AG09309 (cell line): Measurements from ENCODE around the gene EEIG1.

ENCODE experiments used
- DNase-seq: peaks from one replicate; pipeline ENCODE4 v3.0.0-alpha.2; 2010; ENCODE audit warnings: low read depth
- H3K4me3 ChIP-seq: 2 replicates; pipeline ENCODE4 v1.5.1; 2011; ENCODE audit warnings: mild to moderate bottlenecking, low read depth, low read length, moderate library complexity; ENCODE audit not compliant: control insufficient read depth
- CTCF ChIP-seq: IDR thresholded peaks from 2 replicates; pipeline ENCODE4 v1.5.1; 2011; ENCODE audit warnings: mild to moderate bottlenecking, low read depth, low read length, inconsistent platforms; ENCODE audit not compliant: insufficient read depth, control insufficient read depth; ENCODE audit errors: missing control alignments

The EEIG1 gene

GRCh38 chr9:127943011-127943662 lies 37.7 kb downstream of the EEIG1 start:
- DNase-seq, result no peak
- no peak overlapping the region for H3K4me3 ChIP-seq

DNA sequence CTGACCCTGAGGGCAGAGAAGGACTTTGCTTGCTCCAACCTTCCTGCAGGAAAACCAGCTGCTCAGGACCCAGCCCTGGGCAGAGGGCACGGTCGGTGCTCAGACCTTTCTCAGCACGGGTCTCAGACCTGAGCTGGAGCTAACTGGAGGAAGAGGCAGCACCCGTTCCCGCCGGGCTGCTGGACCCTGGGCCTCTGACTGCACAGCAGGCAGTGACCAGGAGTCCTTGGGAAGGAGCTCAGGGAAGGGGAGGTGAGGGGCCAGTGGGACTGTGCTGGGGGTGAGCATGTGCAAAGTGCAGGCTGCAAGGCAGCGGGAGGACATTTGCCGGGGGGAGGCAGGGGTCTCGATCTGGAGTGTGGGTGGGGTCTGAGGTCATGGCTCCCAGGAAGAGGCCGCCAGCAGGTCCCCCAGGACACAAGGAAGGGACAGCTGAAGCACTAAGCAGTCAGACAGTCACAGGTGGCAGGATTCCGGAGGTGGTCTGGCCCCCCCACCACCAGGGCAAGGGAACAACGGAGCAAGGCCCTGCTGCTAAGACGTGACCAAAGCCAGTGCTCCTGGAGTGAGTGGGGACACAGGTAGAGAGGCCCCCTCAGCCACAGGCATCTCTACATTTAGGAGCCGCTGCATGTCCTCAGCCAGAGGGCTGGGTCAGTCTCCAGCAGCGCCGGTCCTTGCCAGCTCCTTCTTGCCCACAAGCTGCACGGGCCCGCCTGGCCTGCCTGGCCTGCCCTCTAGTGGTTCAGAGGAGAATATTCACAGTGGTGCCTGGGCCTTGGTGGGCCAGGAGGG lies 38.4 kb downstream of the EEIG1 start:
- TF ChIP-seq CTCF, result peak; percentile 88

More at GRCh38 chr9:127943011-127943662, 37.7 kb downstream of the EEIG1 start:
- no peak for TF ChIP-seq CTCF

DNA sequence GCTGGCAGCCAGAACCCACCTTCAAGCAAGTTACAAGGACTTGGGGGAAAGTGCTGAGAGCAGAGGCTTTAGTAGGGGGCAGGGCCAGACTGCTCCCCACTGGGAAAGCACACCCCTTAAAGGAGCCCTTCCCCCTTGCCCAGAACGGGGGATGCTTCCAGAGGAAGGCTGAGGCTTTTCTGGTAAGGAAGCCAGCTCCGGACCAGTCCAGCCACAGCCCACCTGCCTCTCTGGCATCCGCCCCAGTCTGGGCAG lies 38.9 kb downstream of the EEIG1 start:
- no peak for TF ChIP-seq CTCF
- no peak for DNase-seq
- no peak overlapping the region for H3K4me3 ChIP-seq

More for the DNA sequence above, 38.4 kb downstream of the EEIG1 start:
- no peak for DNase-seq
- H3K4me3 ChIP-seq, result no peak overlapping the region

GRCh38 chr9:127941062-127941960 lies 39.5 kb downstream of the EEIG1 start:
- H3K4me3 ChIP-seq, result no peak overlapping the region
- DNase-seq, result no peak
- TF ChIP-seq CTCF, result no peak

DNA sequence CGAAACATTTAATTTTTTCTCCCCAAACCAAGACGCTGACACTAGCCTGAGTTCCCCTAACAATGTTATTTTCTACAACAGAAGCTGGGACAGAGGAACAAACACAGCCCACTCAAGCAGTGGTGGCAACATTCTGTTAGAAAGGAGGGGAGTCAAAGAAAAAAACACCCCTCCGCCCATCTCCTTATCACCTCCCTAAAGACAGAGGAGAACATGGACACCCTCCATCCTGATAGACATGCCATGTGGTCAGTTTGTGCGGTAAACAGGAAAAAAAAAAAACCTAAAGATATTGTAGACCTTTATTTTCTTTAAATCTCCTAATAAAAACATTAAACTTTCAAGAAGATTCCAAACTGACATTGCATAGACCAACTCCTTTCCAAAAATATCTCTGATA lies 40.2 kb downstream of the EEIG1 start:
- no peak for TF ChIP-seq CTCF
- no peak overlapping the region for H3K4me3 ChIP-seq
- no peak for DNase-seq

GRCh38 chr9:127938298-127938690 lies 42.5 kb downstream of the EEIG1 start:
- no peak for DNase-seq
- H3K4me3 ChIP-seq, result no peak overlapping the region; the same call in 1 of the 2 replicates
- TF ChIP-seq CTCF, result no peak
